SIG-M5 treated with dmso at 0.1 percent for 504 hours (cell line): ENCODE results near the gene SHISA7.

ENCODE experiments used
- DNase-seq: peaks from one replicate; lab custom pipeline; 2025; ENCODE audit not compliant: unreplicated experiment; lab: John Stamatoyannopoulos, UW

SHISA7 gene

DNA sequence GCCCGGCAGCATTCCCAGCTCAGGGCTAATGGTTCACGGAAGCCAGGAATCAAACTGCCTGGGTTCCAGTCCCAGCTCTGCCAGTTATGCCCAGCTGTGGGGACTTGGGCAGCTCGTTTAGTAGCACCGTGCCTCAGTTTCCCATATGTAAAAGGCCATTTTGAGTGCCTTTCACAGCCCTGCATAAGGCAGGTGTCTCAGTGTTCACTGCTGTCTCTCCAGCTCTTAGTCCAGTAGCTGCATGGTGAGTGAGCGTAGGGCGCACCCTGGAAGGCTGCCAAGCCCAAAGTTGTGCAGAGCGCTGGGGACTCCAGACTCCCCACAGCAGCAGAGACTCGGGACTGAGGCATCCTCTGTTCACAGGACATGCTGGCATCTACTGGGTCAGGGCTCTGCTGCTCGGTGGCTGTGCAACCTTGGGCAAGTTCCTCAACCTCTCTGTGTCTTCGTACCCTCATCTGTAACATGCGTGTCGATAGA lies 51.9 kb downstream of the SHISA7 start:
- DNase-seq = no peak

DNA sequence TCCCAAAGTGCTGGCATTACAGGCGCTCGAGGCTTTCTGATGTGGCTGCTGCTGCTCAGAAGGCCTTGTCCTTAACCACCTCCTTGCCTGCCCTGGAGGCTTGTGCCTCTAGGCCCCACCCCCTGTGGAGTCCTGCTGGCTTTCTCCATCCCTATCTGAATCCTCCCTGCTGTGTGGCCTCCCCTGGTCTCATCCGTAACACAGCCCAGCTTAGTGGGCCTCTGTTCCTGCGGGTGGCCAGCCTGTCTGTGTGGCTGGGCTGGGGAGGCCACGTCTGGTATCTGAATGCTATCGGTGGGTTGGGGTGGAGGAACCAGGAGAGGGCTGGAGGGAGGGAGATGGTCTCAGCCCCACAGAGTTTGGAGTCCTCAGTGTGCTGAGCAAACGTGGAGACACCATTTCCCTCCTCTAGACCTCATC lies 52.6 kb downstream of the SHISA7 start:
- no peak for DNase-seq

DNA sequence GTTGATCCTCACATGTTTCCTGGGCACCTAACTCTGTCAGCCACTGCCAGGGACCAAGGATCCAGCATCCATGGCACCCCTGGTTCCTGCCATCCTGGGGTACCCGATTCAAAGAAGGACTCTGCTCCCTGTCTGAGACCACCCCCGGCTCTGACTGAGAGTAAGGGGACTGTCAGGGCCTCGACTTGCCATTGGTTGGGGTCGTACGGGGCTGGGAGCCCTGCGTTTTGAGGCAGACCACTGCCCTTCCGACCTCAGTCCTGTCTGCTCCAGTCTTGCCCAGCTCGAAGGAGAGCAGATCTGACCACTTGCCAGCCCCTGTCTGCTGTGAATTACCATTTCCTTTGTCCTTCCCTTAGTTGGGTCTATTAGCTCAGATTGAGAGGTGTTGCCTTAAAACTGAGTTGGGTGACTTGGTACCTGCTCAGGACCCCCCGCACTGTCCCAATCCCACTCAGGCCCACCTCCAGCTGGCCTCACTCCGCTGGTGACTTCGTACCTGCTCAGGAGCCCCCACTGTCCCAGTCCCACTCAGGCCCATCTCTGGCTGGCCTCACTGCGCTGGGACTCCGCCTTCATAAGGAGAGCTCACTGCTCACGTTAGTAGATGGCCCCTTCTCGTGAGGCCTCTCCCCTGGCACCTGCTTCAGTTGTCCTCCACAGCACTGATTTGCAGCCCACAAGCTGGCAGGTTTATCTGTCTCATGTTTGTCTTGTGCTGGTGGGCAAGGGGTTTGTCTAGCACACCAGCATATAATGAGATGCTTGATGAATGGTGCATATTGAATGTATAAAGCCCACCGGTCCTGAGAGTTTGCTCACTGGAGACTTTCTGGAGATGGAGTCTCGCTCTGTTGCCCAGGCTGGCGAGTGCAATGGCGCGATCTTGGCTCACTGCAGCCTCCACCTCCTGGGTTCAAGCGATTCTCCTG lies 53.4 kb downstream of the SHISA7 start:
- DNase-seq = no peak

DNA sequence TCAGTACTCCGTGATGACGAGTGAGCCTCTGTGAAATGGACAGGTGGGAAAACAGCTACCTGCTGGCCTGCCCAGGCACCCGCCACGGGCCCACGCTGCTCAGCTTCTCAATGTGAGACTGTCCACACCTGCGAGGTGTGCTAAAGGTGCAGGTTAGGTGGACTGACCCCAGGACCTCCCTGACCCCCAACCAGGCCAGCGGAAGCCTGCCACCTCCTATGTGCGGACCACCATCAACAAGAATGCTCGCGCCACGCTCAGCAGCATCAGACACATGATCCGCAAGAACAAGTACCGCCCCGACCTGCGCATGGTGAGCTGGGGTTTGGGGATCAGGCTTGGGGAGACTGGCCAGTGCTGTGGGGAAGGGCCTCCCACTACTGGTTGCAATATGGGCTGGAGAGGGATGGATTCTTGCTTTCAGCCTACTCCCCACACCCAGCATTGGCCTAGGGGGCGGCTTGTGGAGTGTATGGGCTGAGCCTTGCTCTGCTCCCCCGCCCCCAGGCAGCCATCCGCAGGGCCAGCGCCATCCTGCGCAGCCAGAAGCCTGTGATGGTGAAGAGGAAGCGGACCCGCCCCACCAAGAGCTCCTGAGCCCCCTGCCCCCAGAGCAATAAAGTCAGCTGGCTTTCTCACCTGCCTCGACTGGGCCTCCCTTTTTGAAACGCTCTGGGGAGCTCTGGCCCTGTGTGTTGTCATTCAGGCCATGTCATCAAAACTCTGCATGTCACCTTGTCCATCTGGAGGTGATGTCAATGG lies 55.2 kb downstream of the SHISA7 start:
- DNase-seq = no peak

DNA sequence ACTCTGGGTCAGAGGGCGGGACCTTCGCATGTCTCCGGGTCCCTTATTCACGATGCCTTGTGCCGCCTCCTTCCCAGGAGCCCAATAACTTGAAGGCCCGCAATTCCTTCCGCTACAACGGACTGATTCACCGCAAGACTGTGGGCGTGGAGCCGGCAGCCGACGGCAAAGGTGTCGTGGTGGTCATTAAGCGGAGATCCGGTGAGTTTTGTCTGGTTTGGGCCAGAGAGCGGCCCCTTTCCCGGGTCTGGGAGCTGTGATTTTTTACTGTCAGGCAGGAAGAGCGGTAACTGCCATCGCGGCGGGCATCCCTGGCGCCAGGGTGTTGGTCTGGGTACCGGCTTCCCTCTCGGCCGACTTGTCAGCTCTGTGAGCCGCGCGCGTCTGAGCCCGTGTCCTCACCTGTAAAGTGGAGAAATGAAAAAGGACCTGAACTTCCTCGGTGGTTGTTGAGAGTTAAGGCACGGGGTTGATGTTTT lies 56.6 kb downstream of the SHISA7 start:
- DNase-seq = no peak

DNA sequence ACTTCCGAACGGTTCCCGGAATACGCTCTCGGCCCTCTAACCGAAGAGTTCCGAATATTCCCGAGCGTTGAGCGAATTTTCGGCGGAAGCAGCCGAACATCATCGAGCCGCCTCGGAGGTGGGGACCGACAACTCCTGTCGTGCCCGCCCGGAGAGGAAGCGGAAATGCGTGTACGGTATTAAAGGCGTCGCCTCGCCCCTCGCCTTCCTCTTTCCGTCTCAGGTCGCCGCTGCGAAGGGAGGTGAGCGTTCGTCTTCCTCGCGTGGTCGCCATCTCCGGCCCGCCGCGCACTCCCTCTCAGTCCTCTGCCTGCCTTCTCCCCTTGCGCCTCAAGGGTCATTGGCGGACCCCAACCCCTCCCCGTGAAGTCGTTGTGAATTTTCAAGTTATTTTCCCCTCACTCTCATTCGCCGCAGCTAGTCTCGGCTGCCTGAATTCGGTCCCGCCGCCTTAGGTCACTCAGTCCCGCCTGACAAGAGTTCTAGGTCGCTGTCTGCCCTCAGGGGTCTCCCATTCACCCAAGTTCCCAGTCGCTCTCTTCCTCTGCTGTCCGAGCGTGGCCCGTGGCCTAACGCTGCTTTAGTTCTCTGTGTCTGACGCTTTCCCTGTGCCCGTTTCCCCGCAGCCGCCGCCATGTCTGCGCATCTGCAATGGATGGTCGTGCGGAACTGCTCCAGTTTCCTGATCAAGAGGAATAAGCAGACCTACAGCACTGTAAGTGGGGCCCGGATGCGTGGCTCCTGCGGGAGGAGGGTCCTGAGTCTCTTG lies 57.2 kb downstream of the SHISA7 start, which contains the start of gene RPL28:
RPL28 (plus strand) TSS at position 209 of the 769 bp plus-strand sequence; CDS start at position 635, 426 bp downstream.
- DNase-seq = peak; percentile 94

DNA sequence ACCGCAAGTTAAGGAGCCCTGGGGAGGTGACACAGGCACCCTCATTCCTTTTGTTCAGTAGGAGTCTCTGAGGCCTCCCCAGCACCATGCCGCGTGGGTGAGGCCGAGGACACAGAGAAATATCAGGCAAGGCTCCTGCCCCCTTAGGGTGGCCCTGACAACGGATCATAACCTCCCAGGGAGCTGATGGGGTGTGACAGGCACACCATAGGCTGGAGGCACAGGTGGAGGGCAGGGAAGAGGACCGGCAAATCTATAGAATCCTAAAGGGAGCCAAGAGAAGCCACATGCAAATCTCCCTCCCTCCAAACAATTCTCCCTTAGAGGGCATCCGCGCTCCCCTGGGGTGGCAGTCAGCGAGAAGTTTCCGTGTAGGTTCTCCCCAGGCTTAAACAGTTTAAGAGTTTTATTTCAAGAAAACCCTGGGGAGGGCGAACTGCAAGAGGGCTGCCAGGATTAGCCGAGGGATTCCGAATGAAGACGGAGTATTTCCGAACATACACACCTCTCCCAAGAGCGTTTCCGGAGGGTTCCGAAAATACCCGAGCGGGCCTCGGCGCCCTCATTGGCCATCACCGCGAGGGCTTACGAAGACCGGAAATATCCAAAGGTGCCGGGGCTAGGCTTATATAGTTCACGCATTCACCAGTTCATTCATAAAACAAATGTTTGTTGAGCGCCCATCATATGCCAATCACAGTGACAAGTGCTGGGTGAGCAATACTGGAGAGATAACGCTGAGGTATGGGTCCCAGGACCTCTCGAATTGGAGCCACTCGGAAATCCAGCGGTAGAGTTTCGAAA lies 58.0 kb downstream of the SHISA7 start:
- DNase-seq = peak; percentile 90

DNA sequence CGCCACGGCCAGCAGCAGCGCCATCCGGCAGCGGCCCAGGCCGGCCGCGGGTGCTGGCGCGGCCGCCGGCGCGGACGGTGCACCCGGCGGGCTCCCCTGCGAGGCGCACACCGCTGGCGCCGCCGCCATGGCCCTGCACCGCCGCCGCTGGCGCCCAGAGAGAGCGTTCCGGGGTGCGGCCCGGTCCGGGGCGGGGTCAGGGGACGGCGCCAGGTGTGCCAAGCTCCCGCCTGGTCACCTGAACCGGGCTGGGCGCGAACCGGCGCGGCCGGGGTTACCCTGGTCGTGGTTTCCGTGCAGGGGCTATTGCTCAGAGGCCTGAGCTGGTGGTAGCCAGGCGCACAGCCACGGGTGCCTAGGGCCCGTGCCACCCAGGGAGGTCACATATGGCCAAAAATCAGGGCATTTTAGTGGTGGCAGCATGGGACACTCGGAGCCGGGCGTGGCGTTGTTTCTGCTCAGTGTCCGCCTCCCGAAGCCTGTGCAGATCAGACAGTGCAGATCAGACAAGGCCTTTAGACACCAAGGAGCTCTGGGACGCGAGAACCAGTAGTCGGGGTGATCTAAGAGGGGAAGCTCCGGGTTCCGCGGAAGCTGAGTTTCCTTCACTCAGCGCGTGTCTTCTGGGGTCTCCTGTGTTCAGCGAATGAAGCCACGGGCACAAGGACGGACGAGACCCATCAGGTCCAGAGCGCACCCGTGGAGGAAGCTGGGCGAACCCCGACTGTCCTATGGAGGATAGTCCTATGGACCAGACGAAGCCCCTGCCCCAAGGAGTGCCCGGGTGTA lies 58.8 kb downstream of the SHISA7 start, which contains the start of gene TMEM238:
TMEM238 (minus strand) TSS at position 162 of the 789 bp plus-strand sequence; CDS start at position 129, 33 bp downstream.
- DNase-seq = peak; percentile 51

DNA sequence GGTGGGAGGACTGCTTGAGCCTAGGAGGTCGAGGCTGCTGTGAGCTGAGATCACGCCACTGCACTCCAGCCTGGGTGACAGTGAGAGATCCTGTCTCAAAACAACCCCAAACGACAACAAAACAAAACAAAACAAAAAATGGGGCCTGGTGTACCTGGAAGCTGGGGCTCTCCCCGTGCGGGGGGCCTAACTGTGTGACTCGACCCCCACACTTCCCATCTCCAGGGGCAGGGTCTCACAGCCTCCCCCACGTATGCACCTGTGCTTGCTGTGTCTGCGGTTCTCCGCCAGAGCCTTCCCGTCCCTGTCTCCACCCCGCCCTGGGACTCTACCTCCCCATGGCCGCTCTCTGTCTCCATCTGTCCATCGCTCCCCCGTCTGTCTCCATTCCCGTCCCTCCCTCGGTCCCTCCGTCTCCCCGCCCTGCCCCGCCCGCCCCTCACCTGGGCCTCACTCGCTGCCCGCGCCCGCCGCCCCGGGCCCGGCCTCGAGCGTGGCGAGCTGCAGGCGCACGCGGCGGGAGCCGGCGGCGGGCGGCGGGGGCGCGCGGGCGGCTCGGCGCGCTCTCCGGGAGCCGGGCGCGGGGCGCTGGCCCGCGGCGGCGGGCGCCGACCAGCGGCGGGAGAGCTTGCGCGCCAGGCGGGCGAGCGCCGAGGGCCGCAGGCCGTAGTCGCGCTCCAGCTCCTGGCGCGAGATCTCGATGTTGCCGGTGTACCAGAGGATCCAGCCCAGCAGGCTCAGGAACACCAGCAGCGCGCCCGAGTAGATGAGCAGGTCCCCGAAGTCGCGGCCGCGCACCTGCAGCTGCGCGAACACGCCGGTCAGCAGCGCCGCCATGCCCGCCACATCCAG lies 59.6 kb downstream of the SHISA7 start:
- peak; percentile 55 for DNase-seq

DNA sequence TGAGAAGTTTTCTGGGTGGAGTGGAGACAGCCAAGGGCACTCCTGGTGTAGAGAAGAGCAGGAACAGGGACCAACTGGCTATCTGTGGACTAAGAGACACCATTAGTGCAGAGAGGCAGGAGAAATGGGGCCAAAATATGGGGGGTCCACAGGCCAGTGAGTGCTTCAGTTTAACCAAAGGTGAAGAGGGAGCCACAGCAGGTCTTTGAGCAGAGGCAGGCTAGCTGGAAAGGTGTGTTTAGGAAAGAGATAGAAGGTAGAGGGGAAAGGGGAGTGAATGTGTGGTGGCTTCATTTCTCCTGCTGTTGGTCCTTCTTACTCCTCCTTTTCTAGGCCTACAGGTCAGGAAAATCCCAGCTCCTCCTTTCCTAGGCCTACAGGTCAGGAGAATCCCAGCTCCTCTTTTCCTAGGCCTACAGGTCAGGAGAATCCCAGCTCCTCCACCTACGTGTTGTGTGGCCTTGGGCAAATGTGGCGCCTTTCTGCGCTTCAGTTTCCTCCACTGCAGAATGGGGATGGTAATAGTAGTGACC lies 60.5 kb downstream of the SHISA7 start:
- DNase-seq = no peak

DNA sequence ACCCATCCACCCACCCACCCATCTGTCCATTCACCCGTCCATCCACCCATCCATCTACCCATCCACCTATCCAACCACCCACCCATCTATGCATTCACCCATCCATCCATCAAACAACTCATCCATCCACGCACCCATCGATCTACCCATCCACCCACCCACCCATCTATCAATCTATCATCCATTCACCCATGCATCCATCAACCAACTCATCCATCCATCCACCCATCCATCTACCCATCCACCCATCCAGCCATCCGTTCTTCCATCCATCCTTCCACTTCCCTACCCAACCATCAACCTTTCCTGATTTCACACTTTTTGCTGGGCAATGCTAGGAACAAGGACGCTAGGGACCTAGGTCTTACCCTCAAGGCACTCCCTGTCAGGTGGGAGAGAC lies 61.1 kb downstream of the SHISA7 start:
- DNase-seq = no peak

DNA sequence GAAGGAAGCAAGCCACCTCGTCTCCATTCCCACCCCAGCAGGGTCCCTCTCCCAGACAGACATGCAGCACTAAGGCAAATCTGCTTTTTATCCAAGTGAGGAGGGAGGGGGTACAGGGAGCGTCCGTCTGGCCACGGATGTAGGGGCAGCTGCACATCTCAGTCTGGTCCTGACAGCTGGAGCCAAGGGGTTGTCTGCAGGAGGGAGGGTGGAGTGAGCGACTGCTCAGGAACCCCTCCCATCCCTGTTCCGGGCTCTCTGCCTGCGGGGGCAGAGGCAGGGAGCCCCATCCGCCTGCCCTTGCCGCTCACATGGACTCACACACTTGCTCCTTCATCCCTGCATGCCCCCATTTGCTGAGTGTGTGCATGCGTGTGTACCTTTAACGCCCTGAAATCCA lies 63.9 kb downstream of the SHISA7 start:
- no peak for DNase-seq
